ENCODE data around the gene WDFY2.

DNA sequence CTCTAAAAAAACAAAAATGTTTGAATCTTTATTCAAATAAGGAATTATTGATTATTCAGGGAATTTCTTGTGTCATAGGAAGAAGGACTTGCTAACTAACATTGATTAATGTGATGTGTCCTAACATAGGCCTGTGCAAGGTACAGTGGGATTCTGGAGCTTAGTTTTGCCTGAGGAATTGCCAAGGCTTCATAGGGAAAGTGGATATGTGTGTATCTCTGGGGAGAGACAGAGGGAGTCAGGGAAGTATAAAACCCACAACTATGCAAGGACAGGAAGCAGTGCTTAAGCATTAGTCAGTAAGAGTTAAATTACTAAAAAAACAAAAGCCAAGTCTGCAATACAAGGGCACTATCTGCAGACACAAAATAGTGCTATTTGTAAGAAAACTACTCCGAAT, 59.6 kb downstream of the WDFY2 start:
- TF ChIP-seq, protein P1, sequence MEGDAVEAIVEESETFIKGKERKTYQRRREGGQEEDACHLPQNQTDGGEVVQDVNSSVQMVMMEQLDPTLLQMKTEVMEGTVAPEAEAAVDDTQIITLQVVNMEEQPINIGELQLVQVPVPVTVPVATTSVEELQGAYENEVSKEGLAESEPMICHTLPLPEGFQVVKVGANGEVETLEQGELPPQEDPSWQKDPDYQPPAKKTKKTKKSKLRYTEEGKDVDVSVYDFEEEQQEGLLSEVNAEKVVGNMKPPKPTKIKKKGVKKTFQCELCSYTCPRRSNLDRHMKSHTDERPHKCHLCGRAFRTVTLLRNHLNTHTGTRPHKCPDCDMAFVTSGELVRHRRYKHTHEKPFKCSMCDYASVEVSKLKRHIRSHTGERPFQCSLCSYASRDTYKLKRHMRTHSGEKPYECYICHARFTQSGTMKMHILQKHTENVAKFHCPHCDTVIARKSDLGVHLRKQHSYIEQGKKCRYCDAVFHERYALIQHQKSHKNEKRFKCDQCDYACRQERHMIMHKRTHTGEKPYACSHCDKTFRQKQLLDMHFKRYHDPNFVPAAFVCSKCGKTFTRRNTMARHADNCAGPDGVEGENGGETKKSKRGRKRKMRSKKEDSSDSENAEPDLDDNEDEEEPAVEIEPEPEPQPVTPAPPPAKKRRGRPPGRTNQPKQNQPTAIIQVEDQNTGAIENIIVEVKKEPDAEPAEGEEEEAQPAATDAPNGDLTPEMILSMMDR (conservative IDR thresholded peaks at IDR 0.05), result no peak
- no peak for TF ChIP-seq EZH2 (IDR thresholded peaks at IDR 0.05; ENCODE audit: low read depth)

All from PC-9 (cell line).